Dedifferentiated amniotic fluid mesenchymal stem cell (primary cell): Measurements from ENCODE around the gene IRF3.
"Not testable (repeated sequence)": the region's sequence is repeated elsewhere in the genome, so short reads cannot be mapped to it uniquely, and the experiment has no call there.

ENCODE experiments used
- DNase-seq: peaks from one replicate; pipeline ENCODE4 v3.0.0-alpha.2; 2016; ENCODE audit errors: extremely low spot score

The IRF3 gene

GRCh38 chr19:49645995-49646394 lies 19.7 kb downstream of the IRF3 start:
- no peak for DNase-seq

GRCh38 chr19:49645592-49645991 lies 20.1 kb downstream of the IRF3 start:
- no peak for DNase-seq

- DNase-seq = no peak
These were observed 22.2 kb downstream of the IRF3 start for GRCh38 chr19:49643466-49643865.

DNA sequence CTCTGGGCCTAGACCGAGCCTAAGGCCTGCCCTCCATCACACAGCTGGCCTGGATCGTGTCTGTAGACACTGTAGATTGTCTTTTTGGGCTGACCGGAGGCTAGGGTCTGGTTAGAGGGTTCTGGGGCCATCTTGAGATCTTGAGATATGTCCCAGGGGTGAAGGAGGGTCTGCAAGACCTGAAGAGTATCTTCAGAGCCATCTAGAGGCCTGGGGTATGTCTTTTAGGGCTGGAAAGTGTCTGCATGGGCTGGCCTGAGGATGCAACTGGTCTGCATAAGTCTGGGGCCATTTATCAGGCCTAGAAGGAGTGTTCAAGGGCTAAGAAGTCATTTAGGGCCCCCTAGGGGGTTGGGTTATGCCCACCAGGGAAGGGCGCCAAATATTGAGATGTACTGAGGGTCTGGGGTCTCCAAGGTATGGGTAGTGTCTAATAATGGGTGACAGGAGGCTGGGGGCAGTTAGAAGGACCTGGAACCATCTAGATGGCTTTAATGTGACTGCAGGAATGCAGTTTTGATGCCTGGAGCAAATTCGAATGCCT lies 23.1 kb downstream of the IRF3 start:
- DNase-seq = no peak

DNA sequence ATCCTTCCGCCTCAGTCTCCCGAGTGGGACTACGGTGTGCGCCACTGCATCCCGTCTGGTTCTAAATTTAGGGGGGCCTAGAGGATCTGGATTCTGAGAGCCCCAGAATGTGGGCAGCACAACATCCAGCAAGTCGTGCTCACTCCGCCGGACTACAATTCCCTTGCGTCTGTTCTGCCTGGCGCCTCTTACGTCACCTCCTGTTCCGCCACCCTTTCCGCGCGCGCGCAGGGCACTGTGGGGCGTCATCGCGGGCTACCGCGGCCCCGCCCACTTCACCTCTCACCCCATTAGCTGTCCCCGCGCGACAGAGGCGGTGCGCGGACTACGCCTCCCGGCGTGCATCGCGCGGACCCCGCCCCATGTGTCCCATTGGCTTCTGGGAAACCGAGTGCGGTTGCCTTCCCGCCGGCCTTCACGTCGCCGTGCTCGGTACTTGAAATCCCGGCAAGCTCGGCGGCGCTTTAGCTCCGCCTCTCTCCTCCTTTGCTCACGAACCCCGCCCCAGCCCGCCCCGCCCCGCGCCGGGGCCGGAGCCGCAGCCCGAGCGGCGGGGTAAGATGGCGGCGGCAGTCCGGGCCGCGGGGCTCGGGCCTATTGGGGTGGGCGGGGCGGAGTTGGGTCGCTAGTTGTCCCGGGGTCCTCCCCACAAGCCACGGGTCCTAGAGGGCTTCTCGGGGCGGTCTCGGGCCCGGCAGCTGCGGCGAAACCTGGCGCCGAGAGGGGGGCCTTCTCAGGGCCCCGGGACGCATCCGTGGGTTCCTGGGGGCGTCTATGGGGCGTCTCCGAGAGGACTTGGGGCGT lies 23.8 kb downstream of the IRF3 start, which contains the start of gene SCAF1:
Gene SCAF1 (plus strand): TSS at position 522 of the 804 bp plus-strand sequence. CDS start 2,818 bp downstream, outside the sequence.
- peak; percentile 99 for DNase-seq

DNA sequence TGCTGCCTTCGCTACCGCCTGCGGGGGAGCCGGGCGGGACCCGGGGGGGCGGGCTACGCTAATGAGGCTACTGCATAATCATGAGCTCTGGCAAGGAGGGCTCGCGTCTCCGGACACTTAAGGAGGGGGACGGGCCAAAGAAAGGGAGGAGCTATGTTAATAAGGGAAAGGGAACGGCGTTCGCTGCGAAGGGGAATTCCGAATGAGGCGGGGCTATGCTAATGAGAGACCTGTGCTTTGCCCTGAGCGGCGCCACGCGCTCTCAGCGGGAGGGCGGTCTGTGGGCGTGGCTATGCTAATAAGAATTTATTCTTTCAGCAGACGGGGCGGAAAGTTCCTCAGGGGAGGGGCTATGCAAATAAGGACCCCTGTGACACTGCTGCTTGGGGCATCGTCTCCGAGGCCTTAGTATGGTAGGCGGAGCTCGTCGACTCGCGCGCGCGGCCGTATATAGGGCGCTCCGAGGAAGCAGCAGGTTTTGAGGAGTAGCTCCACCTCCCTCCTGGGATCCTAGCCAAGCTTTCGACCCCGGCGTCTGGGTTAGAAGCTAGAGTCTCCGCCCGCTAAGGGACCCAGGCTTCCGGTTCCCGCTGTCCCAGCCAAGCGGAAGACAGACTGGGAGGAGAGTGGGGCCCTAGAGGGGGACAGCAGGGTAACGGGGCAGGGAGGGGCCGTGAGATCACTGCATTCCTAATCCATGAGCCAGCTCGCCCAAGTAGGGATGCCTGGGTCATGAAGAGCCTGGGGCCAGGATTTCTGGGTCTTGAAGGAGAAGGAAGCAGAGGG lies 25.4 kb downstream of the IRF3 start, which contains the start of gene RRAS:
Gene RRAS (minus strand): TSS at position 31 of the 786 bp plus-strand sequence. CDS start 45 bp downstream, outside the sequence.
- DNase-seq = peak; percentile 100

DNA sequence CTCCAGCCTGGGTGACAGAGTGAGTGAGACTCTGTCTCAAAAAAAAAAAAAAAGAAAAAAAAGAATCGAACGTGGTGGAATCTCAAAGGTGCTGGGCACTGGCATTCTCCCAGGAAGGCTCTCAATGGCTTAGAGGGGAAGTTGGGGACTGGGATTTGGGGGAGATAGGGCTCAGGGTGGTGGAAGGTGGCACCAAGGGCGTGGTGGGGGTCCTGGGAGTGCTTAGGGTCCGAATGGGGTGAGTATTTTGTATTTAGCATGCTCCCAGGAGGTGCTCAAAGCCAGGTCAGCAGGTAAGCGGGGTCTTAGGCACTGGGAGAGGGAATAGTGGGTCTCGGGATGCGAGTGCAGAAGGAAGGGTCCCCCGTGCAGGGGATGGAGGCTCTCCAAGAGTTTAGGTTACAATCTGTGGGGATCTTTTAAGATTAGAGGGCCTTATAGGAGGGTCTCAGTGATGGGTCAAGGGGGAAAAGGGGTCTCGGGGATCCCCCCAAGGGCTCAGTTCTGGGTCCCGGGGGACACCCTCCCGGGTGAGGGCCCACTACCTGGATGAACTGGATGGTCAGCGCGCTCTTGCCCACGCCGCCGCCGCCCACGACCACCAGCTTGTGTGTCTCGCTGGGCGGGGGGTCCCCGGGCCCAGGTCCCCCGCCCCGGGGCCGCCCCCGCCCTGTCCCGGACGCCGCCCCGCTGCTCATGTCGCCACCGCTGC lies 26.1 kb downstream of the IRF3 start:
- DNase-seq = no peak

- peak; percentile 79 for DNase-seq
These were observed 27.6 kb downstream of the IRF3 start for GRCh38 chr19:49637821-49638738.

DNA sequence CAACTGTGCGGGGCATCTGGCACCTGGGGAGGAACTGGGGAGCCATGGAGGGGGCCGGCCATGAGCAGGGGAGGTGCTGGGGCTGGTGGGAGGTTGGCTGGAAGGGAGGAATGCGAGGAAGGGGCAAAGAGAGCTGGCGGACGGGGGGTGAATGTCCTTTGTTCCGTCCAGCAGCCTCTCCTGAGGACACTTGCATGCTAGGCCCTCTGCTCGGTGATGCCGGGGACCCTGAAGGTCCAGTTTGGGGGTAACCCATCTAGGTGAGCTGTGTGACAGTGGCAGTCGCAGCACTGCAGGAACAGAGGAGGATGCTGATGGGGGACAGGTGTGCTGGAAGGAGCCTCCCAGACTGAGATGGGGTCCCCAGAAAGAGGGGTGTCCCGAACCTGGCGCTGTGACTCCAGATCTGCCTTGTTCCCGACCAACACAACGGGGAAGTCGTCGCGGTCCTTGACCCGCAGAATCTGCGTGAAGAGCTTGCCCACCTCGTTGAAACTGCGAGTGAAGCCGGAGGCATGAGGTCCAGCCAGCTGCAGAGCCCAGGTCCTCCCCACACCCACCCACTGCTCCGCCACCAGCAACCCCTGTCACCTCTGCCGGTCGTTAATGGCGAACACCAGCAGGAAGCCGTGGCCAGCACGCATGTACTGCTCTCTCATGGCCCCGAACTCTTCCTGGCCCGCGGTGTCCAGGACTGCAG lies 29.3 kb downstream of the IRF3 start:
- no peak for DNase-seq

- DNase-seq = no peak
These were observed 30.0 kb downstream of the IRF3 start for GRCh38 chr19:49635530-49636232.

DNA sequence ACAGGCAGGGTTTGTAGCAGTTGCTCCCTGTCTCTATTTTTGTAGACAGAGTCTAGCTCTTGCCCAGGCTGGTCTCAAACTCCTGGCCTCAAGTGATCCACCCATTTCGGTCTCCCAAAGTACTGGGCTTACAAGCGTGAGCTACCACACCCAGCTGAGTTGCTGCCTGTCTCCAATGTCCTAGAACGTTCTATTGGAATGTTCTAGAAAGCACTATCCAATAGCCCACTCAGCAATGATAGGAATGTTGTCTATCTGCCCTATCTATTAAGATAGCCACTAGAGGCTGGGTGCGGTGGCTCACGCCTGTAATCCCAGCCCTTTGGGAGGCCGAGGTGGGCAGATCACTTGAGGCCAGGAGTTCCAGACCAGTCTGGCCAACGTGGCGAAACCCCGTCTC lies 32.4 kb downstream of the IRF3 start:
- not testable (repeated sequence) for DNase-seq

- DNase-seq = no peak
These were observed 33.1 kb downstream of the IRF3 start for GRCh38 chr19:49632576-49632975.

- DNase-seq = no peak
These were observed 34.0 kb downstream of the IRF3 start for GRCh38 chr19:49631610-49632192.

- DNase-seq = no peak
These were observed 34.6 kb downstream of the IRF3 start for GRCh38 chr19:49631014-49631588.

DNA sequence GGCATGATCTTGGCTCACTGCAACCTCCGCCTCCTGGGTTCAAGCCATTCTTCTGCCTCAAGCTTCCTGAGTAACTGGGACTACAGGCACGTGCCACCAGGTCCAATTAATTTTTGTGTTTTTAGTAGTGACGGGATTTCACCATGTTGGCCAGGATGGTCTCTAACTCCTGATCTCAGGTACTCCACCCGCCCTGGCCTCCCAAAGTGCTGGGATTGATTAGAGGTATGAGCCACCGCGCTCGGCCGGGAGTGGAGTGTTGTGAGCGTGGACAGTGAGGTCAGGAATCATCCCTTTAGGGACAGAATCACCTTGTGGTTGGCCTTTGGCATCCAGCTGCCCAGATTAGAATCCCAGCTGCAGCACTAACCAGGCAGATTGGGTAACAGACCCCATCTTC lies 36.0 kb downstream of the IRF3 start:
- no peak for DNase-seq

DNA sequence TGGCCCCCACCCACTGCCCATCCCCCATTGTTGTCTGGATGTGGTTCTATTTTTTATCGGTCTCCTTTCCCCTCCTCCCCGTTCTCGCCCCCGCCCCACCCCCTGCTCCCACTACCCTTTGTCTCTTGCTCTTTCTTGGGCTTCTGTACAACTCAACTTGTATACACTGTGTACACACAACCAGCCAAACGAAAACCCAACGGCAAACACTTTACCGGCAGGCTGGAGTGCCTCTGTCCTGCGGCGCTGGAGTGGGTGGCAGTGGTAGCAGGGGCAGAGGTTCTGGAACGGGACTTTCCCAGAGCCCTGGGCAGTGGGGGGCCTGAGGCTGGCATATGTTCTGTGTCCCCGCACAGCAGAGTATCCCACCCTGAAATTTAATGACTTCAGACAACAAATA lies 39.4 kb downstream of the IRF3 start:
- no peak for DNase-seq

GRCh38 chr19:49624967-49625910 lies 40.4 kb downstream of the IRF3 start:
- DNase-seq = no peak

- DNase-seq = not testable (repeated sequence)
These were observed 47.8 kb downstream of the IRF3 start for GRCh38 chr19:49617860-49618259.
